HepG2 (cell line): Measurements from ENCODE around the gene LSMEM2. TPM values are rescaled to one million over a fixed set of nuclear protein-coding genes. Genes with fewer than 3 reads are reported as not detected.

Source experiments
- CHCHD3 ChIP-seq: sonication (generic); formaldehyde crosslinking; IDR thresholded peaks from 2 replicates; pipeline ENCODE4 v1.8.0; 2022; ENCODE audit warnings: mild to moderate bottlenecking, missing genetic modification reagents, moderate library complexity
- DNMT1 ChIP-seq: sonication (generic); formaldehyde crosslinking; IDR thresholded peaks from 2 replicates; pipeline ENCODE4 v1.5.1; 2020; ENCODE audit warnings: mild to moderate bottlenecking, missing genetic modification reagents
- FLYWCH1 ChIP-seq: sonication (generic); formaldehyde crosslinking; IDR thresholded peaks from 2 replicates; pipeline ENCODE4 v1.8.1; 2023; ENCODE audit warnings: mild to moderate bottlenecking, missing genetic modification reagents
- HNRNPH1 ChIP-seq: fragments of 200-400 bp; formaldehyde crosslinking; optimal IDR thresholded peaks from 2 replicates; pipeline ENCODE3; 2017; ENCODE audit warnings: mild to moderate bottlenecking, low read depth, low read length
- SMAD9 ChIP-seq: sonication (generic); formaldehyde crosslinking; IDR thresholded peaks from 2 replicates; pipeline ENCODE4 v1.5.1; 2020; ENCODE audit warnings: mild to moderate bottlenecking, missing genetic modification reagents
- TMF1 ChIP-seq: sonication (generic); formaldehyde crosslinking; IDR thresholded peaks from 2 replicates; pipeline ENCODE4 v1.8.1; 2022; ENCODE audit warnings: low read depth, missing genetic modification reagents
- ZBTB20 ChIP-seq: sonication (generic); formaldehyde crosslinking; IDR thresholded peaks from 2 replicates; pipeline ENCODE4 v1.8.1; 2023; ENCODE audit warnings: missing genetic modification reagents, low read depth, mild to moderate bottlenecking, borderline replicate concordance
- ZBTB38 ChIP-seq: sonication (generic); formaldehyde crosslinking; IDR thresholded peaks from 2 replicates; pipeline ENCODE4 v1.5.1; 2020; ENCODE audit warnings: mild to moderate bottlenecking, missing genetic modification reagents
- ZMAT3 ChIP-seq: sonication (generic); formaldehyde crosslinking; conservative IDR thresholded peaks from 2 replicates; pipeline ENCODE4 v1.7.0; 2021; ENCODE audit warnings: missing genetic modification reagents
- ZNF282 ChIP-seq: fragments of 450-650 bp; IDR thresholded peaks from 2 replicates; pipeline ENCODE4 v1.6.1; 2018; ENCODE audit not compliant: partially characterized antibody
- ZNF780A ChIP-seq: sonication (generic); formaldehyde crosslinking; IDR thresholded peaks from 2 replicates; pipeline ENCODE4 v1.8.0; 2022; ENCODE audit warnings: mild to moderate bottlenecking, missing genetic modification reagents, moderate library complexity
- ZNF878 ChIP-seq: sonication (generic); formaldehyde crosslinking; IDR thresholded peaks from 2 replicates; pipeline ENCODE4 v1.8.1; 2023; ENCODE audit warnings: mild to moderate bottlenecking, missing genetic modification reagents, moderate library complexity
- ZSCAN12 ChIP-seq: sonication (generic); formaldehyde crosslinking; IDR thresholded peaks from 2 replicates; pipeline ENCODE4 v1.9.0; 2021; ENCODE audit warnings: mild to moderate bottlenecking, missing genetic modification reagents
- polyA plus RNA-seq, 8 experiments: library from polyadenylated mRNA; depleted of rRNA in 3 of 8; stranded (reverse) in 7 of 8; unstranded in 1 of 8; fragments of >200 nt; fragmentation: Illumina TruSeq in 4 of 8; extraction: Trizol in 4 of 8; gene quantifications; 2 replicates each; pipeline versions ENCODE4 v1.2.1 to v1.2.3, GENCODE V29; 2011 to 2016; ENCODE audit warnings: low read depth in 4 of 8, missing spikeins in 1 of 8, mixed read lengths in 1 of 8; ENCODE audit not compliant: insufficient read depth in 1 of 8
- total RNA-seq, 5 experiments: library from RNA; depleted of rRNA; stranded (reverse); fragments of >200 nt; fragmentation: Illumina TruSeq; extraction: Trizol; gene quantifications; 2 replicates each; pipeline ENCODE4 v1.2.3, GENCODE V29; 2016; ENCODE audit warnings: low read depth in 1 of 5
- TF ChIP-seq, protein P1 (sequence below): sonication (generic); formaldehyde crosslinking; IDR thresholded peaks from 2 replicates; pipeline ENCODE4 v1.4.0; 2020; ENCODE audit warnings: mild to moderate bottlenecking, missing genetic modification reagents
- TF ChIP-seq, protein P2 (sequence below): sonication (generic); formaldehyde crosslinking; IDR thresholded peaks from 2 replicates; pipeline ENCODE4 v1.5.0; 2020; ENCODE audit warnings: missing genetic modification reagents
- TF ChIP-seq, protein P3 (sequence below): sonication (generic); formaldehyde crosslinking; IDR thresholded peaks from 2 replicates; pipeline ENCODE4 v1.4.0; 2020; ENCODE audit warnings: missing genetic modification reagents, borderline replicate concordance
- TF ChIP-seq, protein P4 (sequence below): IDR thresholded peaks from 2 replicates; pipeline ENCODE4 v1.6.1; 2016; ENCODE audit warnings: missing genetic modification reagents, missing compliant biosample characterization

The LSMEM2 gene
- total and polyA plus RNA-seq, 2 of the 13 experiments (the other 11 are each of a cell fraction or from before 2014, with no cell fraction given): 0.07 to 0.41 TPM

DNA sequence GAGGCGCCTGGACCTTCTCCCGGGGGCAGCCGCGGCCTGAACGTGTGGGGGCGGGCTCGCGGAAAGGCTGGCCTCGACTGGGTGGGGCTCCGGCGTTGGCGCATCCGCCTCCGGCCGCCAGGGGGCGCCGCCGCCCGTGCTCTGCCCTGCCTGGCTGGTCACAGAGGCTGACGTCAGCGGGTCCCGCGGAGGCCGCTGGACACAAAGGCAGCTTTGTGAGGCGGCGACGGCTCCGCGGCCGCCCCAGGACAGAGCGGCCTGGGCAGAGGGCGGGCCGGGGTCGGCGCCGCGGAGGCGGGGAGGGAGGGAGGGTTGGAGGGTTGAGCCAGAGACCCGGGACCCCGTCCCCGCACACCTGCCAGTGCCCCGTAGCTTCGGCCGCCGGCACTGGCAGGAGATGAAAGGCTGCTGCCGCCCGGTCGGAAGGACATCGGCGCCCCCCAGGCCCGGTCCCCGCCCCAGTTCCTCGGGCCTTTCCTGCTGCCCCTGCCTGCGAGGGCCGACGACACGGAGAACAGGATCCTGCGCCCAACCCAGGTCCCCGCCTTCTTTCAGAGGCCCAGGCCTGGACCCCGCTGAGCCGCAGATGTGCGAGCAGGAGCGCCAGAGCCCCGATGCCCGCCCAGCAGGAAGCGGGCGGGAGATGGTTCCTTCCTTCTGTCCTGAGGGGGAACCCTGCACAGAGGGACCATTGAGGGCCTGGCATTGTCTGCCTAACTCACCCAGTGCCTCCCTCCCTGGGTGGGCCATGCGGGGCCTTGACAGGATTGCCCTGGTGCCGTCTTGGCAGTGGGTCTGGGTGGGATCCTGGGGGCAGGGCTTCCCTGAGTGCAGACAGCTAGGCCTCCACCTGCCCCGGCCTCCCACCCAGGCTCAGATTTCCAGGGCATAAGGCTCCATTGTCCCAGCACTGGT is 18.6 kb upstream of the LSMEM2 start (continued):
- TF ChIP-seq, protein P1, sequence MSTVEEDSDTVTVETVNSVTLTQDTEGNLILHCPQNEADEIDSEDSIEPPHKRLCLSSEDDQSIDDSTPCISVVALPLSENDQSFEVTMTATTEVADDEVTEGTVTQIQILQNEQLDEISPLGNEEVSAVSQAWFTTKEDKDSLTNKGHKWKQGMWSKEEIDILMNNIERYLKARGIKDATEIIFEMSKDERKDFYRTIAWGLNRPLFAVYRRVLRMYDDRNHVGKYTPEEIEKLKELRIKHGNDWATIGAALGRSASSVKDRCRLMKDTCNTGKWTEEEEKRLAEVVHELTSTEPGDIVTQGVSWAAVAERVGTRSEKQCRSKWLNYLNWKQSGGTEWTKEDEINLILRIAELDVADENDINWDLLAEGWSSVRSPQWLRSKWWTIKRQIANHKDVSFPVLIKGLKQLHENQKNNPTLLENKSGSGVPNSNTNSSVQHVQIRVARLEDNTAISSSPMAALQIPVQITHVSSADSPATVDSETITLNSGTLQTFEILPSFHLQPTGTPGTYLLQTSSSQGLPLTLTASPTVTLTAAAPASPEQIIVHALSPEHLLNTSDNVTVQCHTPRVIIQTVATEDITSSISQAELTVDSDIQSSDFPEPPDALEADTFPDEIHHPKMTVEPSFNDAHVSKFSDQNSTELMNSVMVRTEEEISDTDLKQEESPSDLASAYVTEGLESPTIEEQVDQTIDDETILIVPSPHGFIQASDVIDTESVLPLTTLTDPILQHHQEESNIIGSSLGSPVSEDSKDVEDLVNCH (CRISPR knock-in tag): no peak
- TF ChIP-seq CHCHD3 (CRISPR knock-in tag) (no peak), DNMT1 (CRISPR knock-in tag) (0 out of 2 replicates have a peak, but pooled peaks have one; percentile 20), ZNF780A (CRISPR knock-in tag) (peak; percentile 65; the same call in 1 of the 2 replicates), ZBTB20 (CRISPR knock-in tag) (peak; percentile 6; the same call in 1 of the 2 replicates), SMAD9 (CRISPR knock-in tag) (no peak), FLYWCH1 (CRISPR knock-in tag) (no peak), ZNF282 (no peak), TMF1 (no peak), ZSCAN12 (CRISPR knock-in tag) (peak; percentile 11; the same call in 1 of the 2 replicates), ZNF878 (CRISPR knock-in tag) (peak; percentile 57; the same call in 1 of the 2 replicates), HNRNPH1 (no peak), ZBTB38 (CRISPR knock-in tag) (peak; percentile 77; the same call in 1 of the 2 replicates), ZMAT3 (CRISPR knock-in tag) (no peak)
- TF ChIP-seq, protein P2, sequence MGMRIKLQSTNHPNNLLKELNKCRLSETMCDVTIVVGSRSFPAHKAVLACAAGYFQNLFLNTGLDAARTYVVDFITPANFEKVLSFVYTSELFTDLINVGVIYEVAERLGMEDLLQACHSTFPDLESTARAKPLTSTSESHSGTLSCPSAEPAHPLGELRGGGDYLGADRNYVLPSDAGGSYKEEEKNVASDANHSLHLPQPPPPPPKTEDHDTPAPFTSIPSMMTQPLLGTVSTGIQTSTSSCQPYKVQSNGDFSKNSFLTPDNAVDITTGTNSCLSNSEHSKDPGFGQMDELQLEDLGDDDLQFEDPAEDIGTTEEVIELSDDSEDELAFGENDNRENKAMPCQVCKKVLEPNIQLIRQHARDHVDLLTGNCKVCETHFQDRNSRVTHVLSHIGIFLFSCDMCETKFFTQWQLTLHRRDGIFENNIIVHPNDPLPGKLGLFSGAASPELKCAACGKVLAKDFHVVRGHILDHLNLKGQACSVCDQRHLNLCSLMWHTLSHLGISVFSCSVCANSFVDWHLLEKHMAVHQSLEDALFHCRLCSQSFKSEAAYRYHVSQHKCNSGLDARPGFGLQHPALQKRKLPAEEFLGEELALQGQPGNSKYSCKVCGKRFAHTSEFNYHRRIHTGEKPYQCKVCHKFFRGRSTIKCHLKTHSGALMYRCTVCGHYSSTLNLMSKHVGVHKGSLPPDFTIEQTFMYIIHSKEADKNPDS (CRISPR knock-in tag): 0 out of 2 replicates have a peak, but pooled peaks have one; percentile 37
- TF ChIP-seq, protein P3, sequence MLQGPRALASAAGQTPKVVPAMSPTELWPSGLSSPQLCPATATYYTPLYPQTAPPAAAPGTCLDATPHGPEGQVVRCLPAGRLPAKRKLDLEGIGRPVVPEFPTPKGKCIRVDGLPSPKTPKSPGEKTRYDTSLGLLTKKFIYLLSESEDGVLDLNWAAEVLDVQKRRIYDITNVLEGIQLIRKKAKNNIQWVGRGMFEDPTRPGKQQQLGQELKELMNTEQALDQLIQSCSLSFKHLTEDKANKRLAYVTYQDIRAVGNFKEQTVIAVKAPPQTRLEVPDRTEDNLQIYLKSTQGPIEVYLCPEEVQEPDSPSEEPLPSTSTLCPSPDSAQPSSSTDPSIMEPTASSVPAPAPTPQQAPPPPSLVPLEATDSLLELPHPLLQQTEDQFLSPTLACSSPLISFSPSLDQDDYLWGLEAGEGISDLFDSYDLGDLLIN (CRISPR knock-in tag): 0 out of 2 replicates have a peak, but pooled peaks have one; percentile 23
- TF ChIP-seq, protein P4, sequence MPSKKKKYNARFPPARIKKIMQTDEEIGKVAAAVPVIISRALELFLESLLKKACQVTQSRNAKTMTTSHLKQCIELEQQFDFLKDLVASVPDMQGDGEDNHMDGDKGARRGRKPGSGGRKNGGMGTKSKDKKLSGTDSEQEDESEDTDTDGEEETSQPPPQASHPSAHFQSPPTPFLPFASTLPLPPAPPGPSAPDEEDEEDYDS: peak; percentile 46
